GM12874 (cell line): Measurements from ENCODE around the gene HAND1.

Source experiments
- TF ChIP-seq, protein P1 (sequence below): IDR thresholded peaks from 2 replicates; pipeline ENCODE4 v1.5.1; 2011; ENCODE audit warnings: low read depth, mild to moderate bottlenecking, control low read depth, low read length, moderate library complexity; ENCODE audit not compliant: insufficient read depth

The HAND1 gene

DNA sequence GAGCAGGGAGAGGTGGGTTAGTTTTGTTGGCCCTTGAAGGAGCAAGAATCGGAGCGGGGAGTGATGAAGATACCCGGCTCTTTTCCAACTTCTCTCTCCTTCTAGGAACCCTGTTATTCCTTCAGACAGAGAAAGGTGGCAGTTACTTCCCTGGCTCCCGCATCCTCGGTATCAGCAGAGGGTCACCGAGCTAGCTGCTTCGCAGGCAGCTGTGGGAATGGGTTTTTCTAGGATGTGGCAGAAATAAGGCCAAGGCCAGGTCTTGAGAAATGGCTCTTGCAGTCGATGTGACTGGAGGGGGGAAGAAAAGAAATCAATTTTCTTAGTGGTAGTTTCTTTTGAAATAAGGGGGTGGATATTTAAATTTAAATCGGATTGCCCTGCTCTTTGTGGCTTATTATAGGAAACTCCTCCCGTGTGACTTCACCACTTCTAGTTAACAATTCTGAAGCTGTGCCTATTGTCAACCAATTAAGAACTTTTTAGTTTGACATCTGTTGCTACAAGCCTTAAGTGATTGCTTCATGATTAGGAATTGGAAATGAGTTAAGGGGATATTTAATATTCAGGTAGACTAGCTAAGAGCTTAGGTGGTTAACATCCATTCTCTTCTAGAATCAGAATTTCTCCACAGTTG, 30.8 kb downstream of the HAND1 start:
- TF ChIP-seq, protein P1, sequence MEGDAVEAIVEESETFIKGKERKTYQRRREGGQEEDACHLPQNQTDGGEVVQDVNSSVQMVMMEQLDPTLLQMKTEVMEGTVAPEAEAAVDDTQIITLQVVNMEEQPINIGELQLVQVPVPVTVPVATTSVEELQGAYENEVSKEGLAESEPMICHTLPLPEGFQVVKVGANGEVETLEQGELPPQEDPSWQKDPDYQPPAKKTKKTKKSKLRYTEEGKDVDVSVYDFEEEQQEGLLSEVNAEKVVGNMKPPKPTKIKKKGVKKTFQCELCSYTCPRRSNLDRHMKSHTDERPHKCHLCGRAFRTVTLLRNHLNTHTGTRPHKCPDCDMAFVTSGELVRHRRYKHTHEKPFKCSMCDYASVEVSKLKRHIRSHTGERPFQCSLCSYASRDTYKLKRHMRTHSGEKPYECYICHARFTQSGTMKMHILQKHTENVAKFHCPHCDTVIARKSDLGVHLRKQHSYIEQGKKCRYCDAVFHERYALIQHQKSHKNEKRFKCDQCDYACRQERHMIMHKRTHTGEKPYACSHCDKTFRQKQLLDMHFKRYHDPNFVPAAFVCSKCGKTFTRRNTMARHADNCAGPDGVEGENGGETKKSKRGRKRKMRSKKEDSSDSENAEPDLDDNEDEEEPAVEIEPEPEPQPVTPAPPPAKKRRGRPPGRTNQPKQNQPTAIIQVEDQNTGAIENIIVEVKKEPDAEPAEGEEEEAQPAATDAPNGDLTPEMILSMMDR, result no peak

DNA sequence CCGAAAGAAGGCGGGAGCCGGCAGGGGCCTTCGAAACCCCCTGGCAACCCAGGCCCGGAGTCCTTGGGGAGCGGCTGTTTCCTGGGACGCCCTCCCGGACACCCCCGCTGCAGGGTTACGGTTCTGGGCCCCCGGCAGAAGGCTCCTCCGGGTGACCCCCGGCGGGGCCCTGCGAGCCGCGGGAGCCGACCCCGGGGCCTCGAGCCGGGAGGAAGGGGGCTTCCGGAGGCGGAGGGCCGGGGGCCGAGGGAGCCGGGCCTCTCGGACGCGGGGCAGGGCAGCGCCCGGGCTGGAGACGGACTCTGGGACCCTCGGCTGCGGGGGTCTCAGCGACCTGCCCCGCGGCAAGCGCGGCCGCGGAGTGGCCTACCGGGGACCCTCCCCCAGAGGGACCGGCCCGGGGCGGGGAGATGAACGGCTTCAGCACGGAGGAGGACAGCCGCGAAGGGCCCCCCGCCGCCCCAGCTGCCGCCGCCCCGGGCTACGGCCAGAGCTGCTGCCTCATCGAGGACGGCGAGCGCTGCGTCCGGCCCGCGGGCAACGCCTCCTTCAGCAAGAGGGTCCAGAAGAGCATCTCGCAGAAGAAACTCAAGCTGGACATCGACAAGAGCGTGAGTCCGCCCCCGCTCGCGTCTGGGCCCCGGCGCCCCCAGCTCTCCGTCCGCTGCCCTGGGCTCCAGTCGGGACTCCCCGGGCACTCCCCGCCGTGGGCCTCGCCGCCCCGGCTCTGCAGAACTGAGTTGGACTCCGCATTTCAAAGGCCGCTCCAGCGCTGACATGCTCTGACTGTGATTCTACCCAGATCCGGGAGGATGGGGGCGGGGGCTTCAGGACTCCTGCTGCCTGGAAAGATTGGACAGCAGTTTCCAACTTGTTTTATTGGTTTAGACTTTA, 31.6 kb downstream of the HAND1 start:
- TF ChIP-seq, protein P1, result no peak

DNA sequence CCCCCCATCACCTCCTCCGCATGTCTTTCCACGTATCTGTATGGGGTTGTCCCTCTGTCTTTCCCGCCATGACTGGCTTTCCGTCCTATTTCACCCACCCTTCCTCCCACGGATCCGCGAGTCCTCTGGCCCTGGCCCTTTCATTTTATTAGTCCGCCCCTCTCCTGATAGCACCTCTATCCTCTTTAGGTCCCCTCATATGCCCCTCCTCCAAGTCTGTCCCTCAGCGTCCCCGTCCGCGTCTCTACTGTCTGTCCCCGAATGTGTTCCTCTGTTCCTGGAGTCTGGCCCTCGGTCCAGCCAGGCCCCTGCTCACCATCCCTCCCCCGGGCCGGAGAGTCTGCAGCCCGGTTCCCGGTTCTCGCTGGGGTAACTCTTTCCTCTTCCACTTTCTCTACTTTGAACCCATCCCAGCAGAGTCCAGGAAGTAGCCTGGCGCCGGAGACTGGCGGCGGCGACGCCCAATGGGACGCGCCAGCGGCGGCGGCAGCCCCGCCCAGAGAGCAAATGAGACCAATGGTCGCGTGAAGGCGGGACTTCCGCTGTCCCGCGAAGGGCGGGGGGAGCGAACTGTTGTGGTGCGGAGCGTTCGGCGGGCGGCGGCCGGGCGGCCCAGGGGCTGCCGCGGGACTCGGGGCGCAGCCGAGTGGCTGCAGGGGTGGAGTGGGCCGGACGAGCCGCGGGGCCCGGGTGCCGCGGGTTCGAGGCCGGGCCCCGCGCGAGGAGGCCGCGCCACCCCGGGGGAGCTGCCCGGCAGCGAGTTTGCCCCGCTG, 32.4 kb downstream of the HAND1 start, which contains the start of gene SAP30L:
SAP30L (plus strand) TSS at position 576 of the 773 bp plus-strand sequence. CDS start 608 bp downstream, outside the sequence.
- TF ChIP-seq, protein P1, result no peak

DNA sequence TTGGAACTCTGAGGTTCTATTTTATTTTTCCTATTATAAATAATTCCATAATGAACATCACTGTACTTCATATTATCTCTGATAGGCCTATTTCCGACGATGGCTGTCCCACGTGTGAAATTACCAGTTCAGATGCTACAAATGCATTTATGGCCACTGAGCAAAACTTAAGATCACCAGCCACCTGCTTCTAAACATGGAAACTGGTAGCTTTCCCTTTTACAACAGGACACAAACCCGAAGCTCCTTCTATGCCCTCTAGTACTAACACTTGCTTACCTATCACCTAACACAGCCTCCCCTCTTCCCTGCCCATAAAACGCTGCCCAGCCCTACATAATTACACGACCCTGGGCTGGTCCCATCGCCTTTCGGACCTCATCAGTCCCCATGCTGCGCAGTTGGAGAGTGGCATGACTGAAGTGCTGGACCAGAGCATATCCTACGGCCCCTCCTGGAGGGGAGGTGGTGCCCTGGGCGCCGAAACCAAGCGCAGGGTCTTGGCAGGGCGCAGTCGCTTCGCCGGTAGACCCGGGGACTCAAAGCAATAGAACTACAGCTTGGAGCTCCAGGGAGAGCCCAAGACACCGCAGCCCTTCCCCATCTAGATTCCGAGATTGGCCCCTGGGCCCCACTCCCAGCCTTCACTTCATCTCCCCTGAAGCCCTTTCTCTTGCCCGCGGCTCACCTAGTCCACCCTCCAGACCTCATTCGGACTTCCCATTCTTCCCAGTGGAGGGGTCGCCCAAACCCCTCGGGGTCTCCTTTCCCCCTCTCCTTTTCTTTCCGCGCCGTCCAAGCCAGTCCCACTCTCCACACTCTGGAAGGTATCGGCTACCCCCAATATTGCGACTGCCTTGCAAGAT, 33.2 kb downstream of the HAND1 start:
- TF ChIP-seq, protein P1, result no peak

DNA sequence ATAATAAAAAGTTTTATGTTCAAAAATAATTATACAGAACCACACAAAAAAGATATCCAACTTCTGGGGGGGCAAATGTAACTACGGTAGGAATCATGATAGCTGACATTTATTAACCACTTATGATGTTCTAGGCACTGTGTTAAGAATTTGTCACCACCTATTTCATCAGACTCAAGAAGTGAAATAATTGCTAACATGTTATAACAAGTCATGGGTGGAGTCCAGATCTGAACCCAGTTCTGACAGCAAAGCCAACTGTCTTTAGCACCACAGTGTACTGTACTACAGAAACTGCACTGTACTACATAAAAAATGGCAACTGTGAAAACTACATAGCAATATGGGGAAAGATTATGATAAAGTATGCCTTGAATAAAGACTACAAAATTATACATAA, 35.2 kb downstream of the HAND1 start:
- TF ChIP-seq, protein P1, result no peak

DNA sequence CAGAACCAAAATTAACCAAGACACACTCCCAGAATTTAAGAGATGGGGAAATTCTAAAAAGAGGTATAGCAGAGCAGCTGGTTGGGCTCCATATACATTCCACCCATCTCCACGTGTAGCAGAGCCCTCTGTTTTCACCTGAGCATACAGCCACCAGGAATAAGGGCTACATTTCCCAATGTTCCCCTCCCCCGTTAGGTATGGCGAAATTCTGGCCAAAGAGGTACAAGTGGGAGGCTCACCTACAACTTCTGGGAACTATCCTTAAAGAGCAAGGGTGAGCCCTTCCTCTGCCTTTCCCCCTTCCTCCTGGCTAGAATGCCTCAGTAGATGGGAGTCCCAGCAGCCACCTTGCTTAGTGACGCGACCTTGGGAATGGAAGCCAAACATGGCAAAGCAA, 37.5 kb downstream of the HAND1 start:
- TF ChIP-seq, protein P1, result no peak
